ENCODE data around the gene ENDOD1. TPM values are rescaled to one million over a fixed set of nuclear protein-coding genes. Genes with fewer than 3 reads are reported as not detected.

Gene ENDOD1
- total RNA-seq, 1 experiment from 2014 or later, result 0.87 TPM

GRCh38 chr11:95148938-95149337 is 59.3 kb downstream of the ENDOD1 start:
- H3K18ac ChIP-seq (ENCODE audit: insufficient read length, low read depth, low read length), result no peak overlapping the region
- H3K79me2 ChIP-seq (ENCODE audit: insufficient read depth, low read length), result no peaks in the 10 kb centered on the region
- H2BK20ac ChIP-seq (ENCODE audit: low read depth, low read length, poor library complexity, severe bottlenecking), result no peak overlapping the region
- no peak overlapping the region for H2AK5ac ChIP-seq (ENCODE audit: insufficient read length, low read length)
- Mint-ChIP-seq H3K27me3 (ENCODE audit: low read depth) (peaks cover 77% of the 10 kb centered on the region), H3K36me3 (ENCODE audit: insufficient read depth in 1 of 3, low read depth in 3 of 3) (0 out of 7 replicates have a peak, but pooled peaks cover 0 to 2% (median 0%) of the 10 kb centered on the region in 3 experiments), H3K27ac (no peak overlapping the region; a peak in 1 of 7 replicates), H3K4me3 (no peak overlapping the region; a peak in 1 of 5 replicates), H3K9me3 (no peaks in the 10 kb centered on the region; a peak in 1 of 5 replicates), H3K4me1 (peaks cover 7 to 10% of the 10 kb centered on the region in 2 experiments)
- H2BK5ac ChIP-seq (ENCODE audit: insufficient read length, low read length), result no peak overlapping the region
- no peak overlapping the region for H3K27ac ChIP-seq (ENCODE audit: insufficient read length, low read depth, low read length)
- no peak for TF ChIP-seq CTCF (conservative IDR thresholded peaks at IDR 0.05)
- H4K91ac ChIP-seq (ENCODE audit: insufficient read length, low read depth, low read length), result no peak overlapping the region
- H3K23me2 ChIP-seq (ENCODE audit: insufficient read length, low read depth, low read length, poor library complexity, severe bottlenecking), result peaks cover 16% of the 10 kb centered on the region
- H3K14ac ChIP-seq (ENCODE audit: insufficient read depth, low read length), result no peak overlapping the region
- H3K4me2 ChIP-seq (ENCODE audit: insufficient read depth, insufficient read length, low read length), result no peak overlapping the region
- DNase-seq, result no peak
- H4K20me1 ChIP-seq (ENCODE audit: control insufficient read depth, insufficient read depth, insufficient read length), result no peaks in the 10 kb centered on the region
- H2BK120ac ChIP-seq (ENCODE audit: low read depth, low read length, poor library complexity, severe bottlenecking), result no peak overlapping the region
- no peak overlapping the region for H3K4ac ChIP-seq (ENCODE audit: low read depth, low read length)
- no peak overlapping the region for H3T11ph ChIP-seq (ENCODE audit: low read length)
- H4K5ac ChIP-seq (ENCODE audit: insufficient read length, low read depth, low read length), result no peak overlapping the region
- peaks cover 4% of the 10 kb centered on the region for H3K9me3 ChIP-seq (ENCODE audit: control insufficient read depth, low read depth, low read length)
- no peaks in the 10 kb centered on the region for H3K4me1 ChIP-seq (ENCODE audit: insufficient read depth, low read length)
- no peak overlapping the region for H3K9ac ChIP-seq (ENCODE audit: extremely low read depth, insufficient read length, low read length)
- H3K27me3 ChIP-seq (ENCODE audit: insufficient read depth, low read length), result peaks cover 27% of the 10 kb centered on the region
- H4K8ac ChIP-seq (replicated peaks; ENCODE audit: insufficient read length, low read depth, low read length), result no peak overlapping the region
- H2AFZ ChIP-seq (ENCODE audit: low read length), result no peak overlapping the region
- no peak overlapping the region for H2BK15ac ChIP-seq (ENCODE audit: low read depth, low read length)
- no CpG with 5 or more reads among the region's 2 CpGs for WGBS (ENCODE audit: extremely low coverage, insufficient read length, low lambda C conversion rate)
- H2BK12ac ChIP-seq (ENCODE audit: insufficient read length, low read depth, low read length), result no peak overlapping the region
- no peaks in the 10 kb centered on the region for H3K79me1 ChIP-seq (ENCODE audit: insufficient read depth, low read depth, low read length, poor library complexity, severe bottlenecking)
- no peak overlapping the region for H3K56ac ChIP-seq (ENCODE audit: insufficient read length, low read depth, low read length)
- H3K23ac ChIP-seq (ENCODE audit: insufficient read length, low read depth, low read length), result no peak overlapping the region

All from H9 (cell line).